Measurements from ENCODE around the gene ITGAD. TPM values are rescaled to one million over a fixed set of nuclear protein-coding genes. Genes with fewer than 3 reads are reported as not detected.

The ITGAD gene
- total RNA-seq, 4 donors from 2014 or later: not detected

DNA sequence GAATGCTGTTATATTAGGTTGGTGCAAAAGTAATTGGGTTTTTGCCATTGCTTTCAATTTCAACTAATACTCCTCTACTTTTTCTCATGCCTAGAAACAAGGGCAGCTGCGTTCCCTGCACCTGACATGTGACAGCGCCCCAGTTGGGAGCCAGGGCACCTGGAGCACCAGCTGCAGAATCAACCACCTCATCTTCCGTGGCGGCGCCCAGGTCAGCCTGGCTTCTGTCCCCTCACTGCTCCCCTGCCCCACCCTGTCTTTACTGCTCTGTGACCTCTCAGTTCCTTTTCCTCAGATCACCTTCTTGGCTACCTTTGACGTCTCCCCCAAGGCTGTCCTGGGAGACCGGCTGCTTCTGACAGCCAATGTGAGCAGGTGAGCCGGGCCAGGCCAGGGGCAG, 16.4 kb upstream of the ITGAD start:
- WGBS: 88% methylated on average over 8 of the region's 8 CpGs
- peaks cover 7% of the 10 kb centered on the region for H3K27me3 ChIP-seq

DNA sequence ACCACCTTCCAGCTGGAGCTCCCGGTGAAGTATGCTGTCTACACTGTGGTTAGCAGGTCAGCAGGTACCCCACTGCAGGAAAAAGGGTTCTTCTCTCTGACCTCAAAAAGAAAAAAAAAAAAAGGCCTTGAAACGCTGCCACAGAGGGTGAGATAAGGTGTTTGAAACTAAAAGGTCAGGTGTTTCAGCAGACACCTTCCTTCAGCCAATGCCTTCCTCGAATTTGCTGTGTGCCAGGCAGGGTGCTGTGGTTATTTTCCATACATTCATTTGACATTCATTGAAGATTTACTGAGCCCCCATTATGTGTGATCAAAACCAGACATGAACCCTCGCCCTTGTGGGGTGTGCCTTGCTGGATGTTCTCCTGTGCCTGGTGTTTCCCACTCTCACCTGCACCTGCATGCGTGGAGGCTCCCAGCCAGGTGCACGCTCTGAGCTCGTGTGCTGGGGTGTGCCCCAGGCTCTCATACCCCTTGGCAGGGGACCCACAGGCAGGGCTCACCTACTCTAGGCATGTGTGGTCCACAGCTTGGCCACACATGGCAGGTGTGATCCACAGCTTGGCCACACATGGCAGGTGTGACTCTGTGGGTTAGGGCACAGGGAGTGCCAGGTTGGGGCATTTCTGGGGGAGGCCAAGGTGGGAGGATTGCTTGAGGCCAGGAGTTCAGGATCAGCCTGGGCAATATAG, 15.8 kb upstream of the ITGAD start:
- DNase-seq (ENCODE audit: low spot score in 2 of 2): no peak
- Histone ChIP-seq H3K4me3 (no peak overlapping the region), H3K4me1 (no peaks in the 10 kb centered on the region), H3K27me3 (peaks cover 4% of the 10 kb centered on the region), H3K9me3 (no peaks in the 10 kb centered on the region), H3K36me3 (no peaks in the 10 kb centered on the region), H3K27ac (no peak overlapping the region)
- TF ChIP-seq EP300 (IDR thresholded peaks at IDR 0.05): no peak
- no peak for TF ChIP-seq POLR2AphosphoS5 (IDR thresholded peaks at IDR 0.05)
- TF ChIP-seq POLR2A (IDR thresholded peaks at IDR 0.05): no peak
- TF ChIP-seq, protein P1, sequence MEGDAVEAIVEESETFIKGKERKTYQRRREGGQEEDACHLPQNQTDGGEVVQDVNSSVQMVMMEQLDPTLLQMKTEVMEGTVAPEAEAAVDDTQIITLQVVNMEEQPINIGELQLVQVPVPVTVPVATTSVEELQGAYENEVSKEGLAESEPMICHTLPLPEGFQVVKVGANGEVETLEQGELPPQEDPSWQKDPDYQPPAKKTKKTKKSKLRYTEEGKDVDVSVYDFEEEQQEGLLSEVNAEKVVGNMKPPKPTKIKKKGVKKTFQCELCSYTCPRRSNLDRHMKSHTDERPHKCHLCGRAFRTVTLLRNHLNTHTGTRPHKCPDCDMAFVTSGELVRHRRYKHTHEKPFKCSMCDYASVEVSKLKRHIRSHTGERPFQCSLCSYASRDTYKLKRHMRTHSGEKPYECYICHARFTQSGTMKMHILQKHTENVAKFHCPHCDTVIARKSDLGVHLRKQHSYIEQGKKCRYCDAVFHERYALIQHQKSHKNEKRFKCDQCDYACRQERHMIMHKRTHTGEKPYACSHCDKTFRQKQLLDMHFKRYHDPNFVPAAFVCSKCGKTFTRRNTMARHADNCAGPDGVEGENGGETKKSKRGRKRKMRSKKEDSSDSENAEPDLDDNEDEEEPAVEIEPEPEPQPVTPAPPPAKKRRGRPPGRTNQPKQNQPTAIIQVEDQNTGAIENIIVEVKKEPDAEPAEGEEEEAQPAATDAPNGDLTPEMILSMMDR (IDR thresholded peaks at IDR 0.05): no peak
- WGBS: 60% methylated on average over 7 of the region's 7 CpGs

More for the DNA sequence above, 16.4 kb upstream of the ITGAD start:
- no peak for TF ChIP-seq POLR2AphosphoS5 (IDR thresholded peaks at IDR 0.05)
- no peak for TF ChIP-seq EP300 (IDR thresholded peaks at IDR 0.05)
- no peak for TF ChIP-seq POLR2A (IDR thresholded peaks at IDR 0.05)
- TF ChIP-seq, protein P1 (IDR thresholded peaks at IDR 0.05): no peak
- no peak overlapping the region for H3K4me3 ChIP-seq
- DNase-seq (ENCODE audit: low spot score in 2 of 2): no peak
- H3K27ac ChIP-seq: no peak overlapping the region
- H3K4me1 ChIP-seq: no peaks in the 10 kb centered on the region
- H3K9me3 ChIP-seq: no peaks in the 10 kb centered on the region
- H3K36me3 ChIP-seq: no peaks in the 10 kb centered on the region

DNA sequence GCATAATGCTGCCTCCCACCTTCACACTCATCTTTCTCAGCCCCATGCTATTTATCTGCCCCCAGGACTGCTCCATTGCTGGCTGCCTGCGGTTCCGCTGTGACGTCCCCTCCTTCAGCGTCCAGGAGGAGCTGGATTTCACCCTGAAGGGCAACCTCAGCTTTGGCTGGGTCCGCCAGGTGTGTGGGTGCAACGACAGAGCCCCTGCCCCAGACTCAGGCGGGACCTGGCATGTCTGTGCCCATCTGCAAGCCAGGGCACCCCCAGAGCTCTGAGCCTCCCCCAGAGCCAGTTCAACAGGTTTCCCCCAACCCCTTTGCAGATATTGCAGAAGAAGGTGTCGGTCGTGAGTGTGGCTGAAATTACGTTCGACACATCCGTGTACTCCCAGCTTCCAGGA, 12.9 kb upstream of the ITGAD start:
- 77% methylated on average over 10 of the region's 12 CpGs for WGBS
- no peak for DNase-seq (ENCODE audit: low spot score in 2 of 2)
- Histone ChIP-seq H3K27ac (no peak overlapping the region), H3K9me3 (no peaks in the 10 kb centered on the region), H3K27me3 (peaks cover 2% of the 10 kb centered on the region), H3K4me1 (no peaks in the 10 kb centered on the region), H3K36me3 (no peaks in the 10 kb centered on the region), H3K4me3 (no peak overlapping the region)
- TF ChIP-seq, protein P1 (IDR thresholded peaks at IDR 0.05): no peak
- TF ChIP-seq POLR2AphosphoS5 (IDR thresholded peaks at IDR 0.05) (no peak), EP300 (IDR thresholded peaks at IDR 0.05) (no peak), POLR2A (IDR thresholded peaks at IDR 0.05) (no peak)

DNA sequence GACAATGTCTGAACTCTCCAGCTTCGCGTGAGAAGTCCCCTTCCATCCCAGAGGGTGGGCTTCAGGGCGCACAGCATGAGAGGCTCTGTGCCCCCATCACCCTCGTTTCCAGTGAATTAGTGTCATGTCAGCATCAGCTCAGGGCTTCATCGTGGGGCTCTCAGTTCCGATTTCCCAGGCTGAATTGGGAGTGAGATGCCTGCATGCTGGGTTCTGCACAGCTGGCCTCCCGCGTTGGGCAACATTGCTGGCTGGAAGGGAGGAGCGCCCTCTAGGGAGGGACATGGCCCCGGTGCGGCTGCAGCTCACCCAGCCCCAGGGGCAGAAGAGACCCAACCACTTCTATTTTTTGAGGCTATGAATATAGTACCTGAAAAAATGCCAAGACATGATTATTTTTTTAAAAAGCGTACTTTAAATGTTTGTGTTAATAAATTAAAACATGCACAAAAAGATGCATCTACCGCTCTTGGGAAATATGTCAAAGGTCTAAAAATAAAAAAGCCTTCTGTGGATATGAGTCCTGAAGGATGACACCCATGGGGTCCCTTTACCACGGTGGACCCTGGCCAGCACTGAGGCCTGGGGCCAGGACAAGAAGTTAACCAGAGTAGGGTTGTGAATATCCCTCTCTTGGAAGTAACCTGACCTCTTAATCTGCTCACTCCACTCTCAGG, 10.5 kb upstream of the ITGAD start:
- peaks cover 2% of the 10 kb centered on the region for H3K27me3 ChIP-seq
- H3K4me3 ChIP-seq: no peak overlapping the region
- no peaks in the 10 kb centered on the region for H3K9me3 ChIP-seq
- WGBS: 18% methylated on average over 12 of the region's 14 CpGs
- H3K36me3 ChIP-seq: no peaks in the 10 kb centered on the region
- H3K27ac ChIP-seq: no peak overlapping the region
- H3K4me1 ChIP-seq: peaks cover 3% of the 10 kb centered on the region
- no peak for TF ChIP-seq EP300 (IDR thresholded peaks at IDR 0.05)
- no peak for TF ChIP-seq POLR2A (IDR thresholded peaks at IDR 0.05)
- TF ChIP-seq, protein P1 (IDR thresholded peaks at IDR 0.05): peak; percentile 35 to 60
- TF ChIP-seq POLR2AphosphoS5 (IDR thresholded peaks at IDR 0.05): no peak
- DNase-seq (ENCODE audit: low spot score in 2 of 2): no peak

DNA sequence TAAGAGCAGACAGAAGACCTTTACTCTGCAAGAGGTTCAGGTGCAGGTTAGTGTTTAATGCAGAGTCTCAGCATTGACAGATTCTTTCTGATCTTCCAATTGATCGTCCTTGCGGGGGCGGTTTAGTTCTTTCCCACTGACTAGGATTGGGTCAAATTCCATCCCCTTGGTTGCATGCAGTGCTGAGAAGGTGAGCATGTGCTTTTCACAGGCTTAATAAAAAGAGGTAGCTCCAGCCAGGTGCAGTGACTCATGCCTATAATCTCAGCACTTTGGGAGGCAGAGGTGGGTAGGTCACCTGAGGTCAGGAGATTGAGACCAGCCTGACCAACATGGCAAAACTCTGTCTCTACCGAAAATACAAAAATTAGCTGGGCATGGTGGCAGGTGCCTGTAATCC, 7.5 kb upstream of the ITGAD start:
- Histone ChIP-seq H3K27me3 (no peaks in the 10 kb centered on the region), H3K36me3 (no peaks in the 10 kb centered on the region), H3K4me3 (no peak overlapping the region), H3K27ac (no peak overlapping the region), H3K9me3 (no peaks in the 10 kb centered on the region), H3K4me1 (peaks cover 3% of the 10 kb centered on the region)
- WGBS: 81% methylated on average over 4 of the region's 4 CpGs
- no peak for DNase-seq (ENCODE audit: low spot score in 2 of 2)
- no peak for TF ChIP-seq POLR2A (IDR thresholded peaks at IDR 0.05)
- TF ChIP-seq POLR2AphosphoS5 (IDR thresholded peaks at IDR 0.05): no peak
- TF ChIP-seq, protein P1 (IDR thresholded peaks at IDR 0.05): no peak
- TF ChIP-seq EP300 (IDR thresholded peaks at IDR 0.05): no peak

All from suprapubic skin (tissue), 4 donors.